GM06990 (cell line): ENCODE results near the gene TRAPPC13.
"Not testable (repeated sequence)": the region's sequence is repeated elsewhere in the genome, so short reads cannot be mapped to it uniquely, and the experiment has no call there.

ENCODE experiments used
- DNase-seq: peaks from one replicate; pipeline ENCODE4 v3.0.0-alpha.2; 2011; ENCODE audit not compliant: insufficient read length; ENCODE audit errors: extremely low read depth
- H3K27me3 ChIP-seq: replicated peaks from 2 replicates; pipeline ENCODE4 v1.6.0; 2011; ENCODE audit warnings: low read length; ENCODE audit not compliant: control insufficient read depth, insufficient read depth
- H3K36me3 ChIP-seq: 2 replicates; pipeline ENCODE4 v1.5.1; 2011; ENCODE audit warnings: low read length; ENCODE audit not compliant: control insufficient read depth, insufficient read depth
- H3K4me3 ChIP-seq: replicated peaks from 2 replicates; pipeline ENCODE4 v1.5.1; 2011; ENCODE audit warnings: low read depth, mild to moderate bottlenecking, control low read depth, low read length
- TF ChIP-seq, protein P1 (sequence below): IDR thresholded peaks from 2 replicates; pipeline ENCODE4 v1.5.1; 2011; ENCODE audit warnings: low read length, control low read depth, mild to moderate bottlenecking, inconsistent platforms; ENCODE audit not compliant: insufficient read depth, poor library complexity, severe bottlenecking

Gene TRAPPC13

DNA sequence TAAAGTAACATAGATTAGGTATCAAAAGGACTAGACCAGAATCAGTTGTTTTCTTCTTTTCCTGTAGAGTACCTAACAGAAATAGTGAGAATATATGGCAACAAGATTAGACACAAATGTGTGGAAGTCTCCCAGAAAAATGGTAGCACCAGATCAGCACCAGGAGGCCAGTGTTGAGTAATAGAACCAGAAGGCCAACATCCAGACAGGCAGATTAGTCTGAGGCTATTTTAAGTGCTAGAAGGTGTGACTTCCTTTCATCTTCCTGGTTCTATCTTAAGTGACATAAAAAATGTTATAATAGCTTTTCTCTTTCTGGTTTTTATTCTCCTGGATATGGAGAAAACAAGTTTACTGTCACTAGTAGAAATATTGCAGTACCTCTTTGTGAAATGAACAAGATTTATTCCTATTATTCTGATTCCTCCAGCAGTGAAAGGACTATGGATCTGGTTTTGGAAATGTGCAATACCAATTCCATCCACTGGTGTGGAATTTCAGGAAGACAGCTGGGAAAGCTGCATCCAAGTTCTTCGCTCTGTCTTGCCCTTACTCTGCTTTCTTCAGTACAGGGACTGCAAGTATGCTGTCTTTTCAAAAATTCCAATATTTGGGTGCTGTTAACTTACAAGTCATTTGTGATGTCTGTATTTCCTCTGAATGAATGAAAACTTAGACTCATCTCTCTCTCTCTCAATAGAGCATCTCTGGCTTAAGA is 39.1 kb downstream of the TRAPPC13 start:
- H3K36me3 ChIP-seq = no peaks in the 10 kb centered on the region; the same call in 1 of the 2 replicates
- no peak for DNase-seq

DNA sequence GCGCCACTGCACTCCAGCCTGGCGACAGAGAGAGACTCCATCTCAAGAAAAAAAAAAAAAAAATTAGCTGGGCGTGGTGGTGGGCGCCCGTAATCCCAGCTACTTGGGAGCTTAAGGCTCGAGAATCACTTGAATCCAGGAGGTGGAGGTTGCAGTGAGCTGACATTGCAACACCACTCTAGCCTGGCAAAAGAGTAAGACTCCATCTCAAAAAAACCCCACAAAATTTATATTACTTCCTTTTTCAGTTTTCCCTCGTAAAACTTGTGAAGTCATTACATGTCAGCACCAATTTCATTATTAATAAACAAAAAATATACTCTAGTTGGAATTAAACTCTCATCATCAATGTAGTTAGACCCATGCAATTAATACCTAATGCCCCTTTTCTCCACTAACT is 43.9 kb downstream of the TRAPPC13 start:
- no peaks in the 10 kb centered on the region; the same call in 1 of the 2 replicates for H3K36me3 ChIP-seq
- TF ChIP-seq, protein P1, sequence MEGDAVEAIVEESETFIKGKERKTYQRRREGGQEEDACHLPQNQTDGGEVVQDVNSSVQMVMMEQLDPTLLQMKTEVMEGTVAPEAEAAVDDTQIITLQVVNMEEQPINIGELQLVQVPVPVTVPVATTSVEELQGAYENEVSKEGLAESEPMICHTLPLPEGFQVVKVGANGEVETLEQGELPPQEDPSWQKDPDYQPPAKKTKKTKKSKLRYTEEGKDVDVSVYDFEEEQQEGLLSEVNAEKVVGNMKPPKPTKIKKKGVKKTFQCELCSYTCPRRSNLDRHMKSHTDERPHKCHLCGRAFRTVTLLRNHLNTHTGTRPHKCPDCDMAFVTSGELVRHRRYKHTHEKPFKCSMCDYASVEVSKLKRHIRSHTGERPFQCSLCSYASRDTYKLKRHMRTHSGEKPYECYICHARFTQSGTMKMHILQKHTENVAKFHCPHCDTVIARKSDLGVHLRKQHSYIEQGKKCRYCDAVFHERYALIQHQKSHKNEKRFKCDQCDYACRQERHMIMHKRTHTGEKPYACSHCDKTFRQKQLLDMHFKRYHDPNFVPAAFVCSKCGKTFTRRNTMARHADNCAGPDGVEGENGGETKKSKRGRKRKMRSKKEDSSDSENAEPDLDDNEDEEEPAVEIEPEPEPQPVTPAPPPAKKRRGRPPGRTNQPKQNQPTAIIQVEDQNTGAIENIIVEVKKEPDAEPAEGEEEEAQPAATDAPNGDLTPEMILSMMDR = no peak
- no peak for DNase-seq
- H3K27me3 ChIP-seq = no peaks in the 10 kb centered on the region
- H3K4me3 ChIP-seq = no peak overlapping the region

More for the DNA sequence above, 39.1 kb downstream of the TRAPPC13 start:
- Histone ChIP-seq H3K4me3 (no peak overlapping the region), H3K27me3 (no peaks in the 10 kb centered on the region)
- TF ChIP-seq, protein P1 = no peak

DNA sequence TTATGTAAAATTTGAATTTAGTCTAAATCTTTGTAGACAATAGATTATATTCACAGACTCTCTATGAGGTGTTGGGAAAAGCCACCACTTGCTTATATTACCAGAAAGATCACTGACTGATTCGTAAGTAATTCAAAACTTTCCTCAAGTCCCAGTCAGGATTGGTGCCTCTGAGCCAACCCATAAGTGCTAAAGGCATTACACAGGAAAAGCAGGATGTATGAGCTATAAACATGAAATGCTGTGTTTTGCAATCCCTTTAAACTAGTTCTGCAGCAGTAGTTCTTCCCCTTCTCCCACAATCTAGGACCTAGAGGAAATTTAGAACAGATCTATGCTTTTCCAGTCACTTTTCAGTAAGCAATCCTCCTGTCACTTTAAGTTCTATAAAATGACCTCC is 48.0 kb downstream of the TRAPPC13 start:
- H3K4me3 ChIP-seq = no peak overlapping the region
- no peak for DNase-seq
- TF ChIP-seq, protein P1 = no peak
- H3K36me3 ChIP-seq = no peaks in the 10 kb centered on the region; the same call in none of the 2 replicates
- H3K27me3 ChIP-seq = no peaks in the 10 kb centered on the region

DNA sequence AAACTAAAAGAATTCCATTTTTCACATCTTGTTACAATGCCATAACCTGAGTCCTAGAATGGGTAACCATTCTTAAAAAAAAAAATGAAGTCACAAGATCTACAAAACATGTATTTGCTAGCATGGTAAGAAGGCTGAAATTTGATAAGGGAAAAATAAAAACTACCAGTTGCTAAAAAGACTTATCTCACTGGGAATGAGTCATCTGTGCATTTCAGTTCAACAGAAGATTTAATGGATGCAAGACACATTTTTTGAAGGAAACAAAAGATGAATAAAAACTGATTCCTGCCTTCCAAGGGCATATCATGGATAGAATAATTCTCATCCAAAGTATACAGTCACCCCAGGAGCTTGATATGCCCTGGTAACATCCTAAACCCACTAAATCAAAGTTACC is 49.9 kb downstream of the TRAPPC13 start:
- Histone ChIP-seq H3K27me3 (no peaks in the 10 kb centered on the region), H3K4me3 (no peak overlapping the region), H3K36me3 (no peaks in the 10 kb centered on the region; the same call in none of the 2 replicates)
- TF ChIP-seq, protein P1 = no peak
- no peak for DNase-seq

DNA sequence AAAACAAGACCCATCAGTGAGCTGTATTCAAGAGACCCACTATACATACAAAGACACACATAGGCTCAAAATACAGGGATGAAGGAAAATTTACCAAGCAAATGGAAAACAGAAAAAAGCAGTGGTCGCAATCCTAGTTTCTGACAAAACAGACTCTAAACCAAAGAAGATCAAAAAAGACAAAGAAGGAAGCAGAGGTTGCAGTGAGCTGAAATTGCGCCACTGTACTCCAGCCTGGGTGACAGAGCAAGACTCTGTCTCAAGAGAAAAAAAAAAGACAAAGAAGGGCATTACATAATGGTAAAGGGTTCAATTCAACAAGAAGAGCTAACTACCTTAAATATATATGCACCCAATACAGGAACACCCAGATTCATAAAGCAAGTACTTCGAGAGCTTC is 51.2 kb downstream of the TRAPPC13 start:
- not testable (repeated sequence) for DNase-seq, H3K4me3 ChIP-seq, H3K36me3 ChIP-seq, H3K27me3 ChIP-seq

DNA sequence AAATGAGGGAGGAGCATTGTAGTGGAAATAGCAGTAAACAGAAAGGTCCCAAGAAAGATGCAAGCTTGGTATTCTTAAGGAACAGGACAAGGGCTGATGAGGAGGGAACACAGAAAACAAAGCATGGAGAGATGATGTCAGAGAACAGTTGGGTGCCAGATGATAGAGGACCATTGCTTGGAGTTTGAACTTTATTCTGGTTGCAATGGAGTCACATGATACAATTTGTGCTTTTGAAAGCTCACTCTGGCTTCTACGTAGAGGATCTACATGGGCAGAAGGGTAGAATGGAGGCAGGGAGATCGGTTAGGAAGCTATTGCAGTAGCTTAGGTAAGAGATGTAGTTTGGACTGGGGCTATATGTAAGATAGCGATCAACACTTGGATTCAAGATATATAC is 57.3 kb downstream of the TRAPPC13 start:
- no peak for DNase-seq
- H3K4me3 ChIP-seq = no peak overlapping the region
- peaks cover 5% of the 10 kb centered on the region for H3K36me3 ChIP-seq
- no peaks in the 10 kb centered on the region for H3K27me3 ChIP-seq
- TF ChIP-seq, protein P1 = no peak
